HG03097 (cell line): Measurements from ENCODE around the gene LSM14B.

Source experiments
- ATAC-seq: cut with Tn5 transposase; IDR thresholded peaks from one replicate; pipeline ENCODE4 v1.9.1; 2021; ENCODE audit not compliant: unreplicated experiment, low FRiP score

Gene LSM14B

DNA sequence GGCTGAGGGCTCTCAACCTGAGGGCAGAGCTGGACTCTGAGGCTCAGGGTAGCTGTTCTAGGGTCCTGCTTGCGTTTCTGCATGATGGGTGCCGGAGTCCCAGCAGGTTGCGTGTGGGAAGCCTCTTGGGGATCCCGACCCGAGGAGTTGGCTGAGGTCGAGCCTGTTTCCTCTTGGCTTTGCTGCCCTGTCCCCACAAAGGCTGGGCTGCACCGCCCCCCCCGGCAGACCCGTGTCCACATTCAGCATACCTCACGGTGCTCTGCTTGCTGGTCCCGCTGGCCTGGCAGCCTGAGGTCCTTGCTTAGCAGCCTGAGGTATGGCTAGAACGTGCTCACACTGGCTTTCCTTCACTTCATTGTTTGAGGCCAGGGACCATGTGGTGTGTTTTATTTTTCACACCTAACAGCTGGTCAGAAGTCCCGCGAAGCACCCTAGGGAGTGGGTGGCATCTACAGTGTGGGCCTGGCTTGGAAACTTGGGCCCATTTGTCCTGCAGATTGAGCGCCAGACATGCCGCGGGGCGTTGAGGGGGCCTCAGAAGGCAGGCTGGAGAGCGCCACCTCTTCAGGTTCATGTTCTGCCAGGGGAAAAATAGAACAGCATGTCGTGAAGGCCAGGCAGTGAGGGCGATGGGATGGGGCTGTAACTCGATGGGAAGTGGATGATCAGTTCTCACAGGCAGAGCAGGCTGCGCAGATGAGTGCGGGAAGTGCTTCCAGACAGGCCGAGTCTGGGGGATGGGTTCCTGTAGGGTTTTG is 9.5 kb downstream of the LSM14B start:
- no peak for ATAC-seq

DNA sequence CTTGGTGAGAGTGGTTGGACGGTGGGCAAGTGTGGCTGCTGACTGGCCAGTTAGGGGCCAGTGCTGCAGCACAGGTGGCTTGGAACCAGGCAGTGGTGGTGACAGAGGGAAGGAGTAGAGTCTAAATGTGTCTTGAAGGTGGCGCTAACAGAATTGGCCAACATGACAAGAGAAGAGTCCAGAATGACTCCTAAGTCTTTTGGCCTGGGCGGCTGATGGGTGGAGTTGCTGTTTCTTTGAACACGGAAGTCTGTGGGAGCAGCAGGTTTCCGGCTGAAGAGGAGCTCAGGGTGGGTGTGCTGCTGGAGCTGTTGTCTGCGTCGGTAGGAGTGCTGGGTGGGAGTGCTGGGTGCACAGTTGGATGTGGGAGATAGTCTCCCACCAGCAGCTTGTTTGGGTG is 10.1 kb downstream of the LSM14B start:
- ATAC-seq: no peak

DNA sequence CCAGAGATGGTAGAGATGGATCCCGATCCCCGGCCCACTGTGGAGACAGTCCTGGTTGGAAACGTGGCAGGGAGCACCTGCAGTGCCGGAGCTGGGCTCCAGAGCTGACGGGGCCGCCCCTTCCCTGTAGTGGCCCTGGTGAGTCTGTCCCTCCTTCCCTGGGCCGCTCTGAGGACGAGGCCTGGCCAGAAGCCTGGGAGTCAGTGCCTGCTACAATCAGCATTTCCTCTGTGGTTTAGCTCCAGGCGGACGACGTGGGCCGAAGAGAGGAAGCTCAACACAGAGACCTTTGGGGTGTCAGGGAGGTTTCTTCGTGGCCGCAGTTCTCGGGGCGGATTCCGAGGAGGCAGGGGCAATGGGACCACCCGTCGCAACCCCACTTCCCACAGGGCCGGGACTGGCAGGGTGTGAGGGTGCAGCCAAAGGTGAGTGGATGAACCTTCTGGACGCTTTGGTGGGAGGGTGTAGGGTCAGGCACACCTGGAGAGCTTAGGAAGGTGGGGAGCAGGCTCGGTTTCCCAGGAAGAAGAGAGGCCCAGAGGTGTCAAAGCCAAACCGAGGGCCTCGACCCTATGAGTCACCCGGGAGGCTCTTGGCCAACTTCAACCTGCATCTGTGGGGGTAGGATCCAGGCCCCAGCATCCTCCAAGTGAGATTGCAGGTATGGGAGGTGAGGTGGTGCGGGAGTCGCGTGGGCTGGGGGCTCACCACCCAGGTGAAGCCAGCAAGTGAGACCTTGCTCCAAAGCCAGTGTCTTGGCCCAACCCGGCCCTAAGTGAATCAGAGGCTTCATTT is 11.0 kb downstream of the LSM14B start:
- ATAC-seq: no peak

DNA sequence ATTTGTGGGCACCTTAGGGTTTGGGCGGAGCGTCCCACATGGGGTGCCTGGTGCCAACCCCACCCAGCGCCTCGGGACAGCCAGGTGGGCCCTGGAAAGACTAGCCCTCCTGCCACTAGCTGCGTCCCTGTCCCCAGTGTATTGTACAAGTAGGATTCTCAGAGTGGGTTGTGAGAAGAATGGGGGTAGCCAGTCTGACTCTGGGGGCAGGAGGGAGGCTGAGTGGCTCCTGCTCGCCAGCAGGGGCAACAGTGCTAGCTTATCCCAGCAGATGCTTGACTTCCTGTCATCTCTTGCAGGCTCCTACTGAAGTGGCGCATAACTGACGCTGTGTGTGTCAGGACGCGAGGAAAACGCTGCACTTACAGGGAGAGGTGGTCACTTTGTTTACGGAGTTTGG is 11.6 kb downstream of the LSM14B start:
- no peak for ATAC-seq

DNA sequence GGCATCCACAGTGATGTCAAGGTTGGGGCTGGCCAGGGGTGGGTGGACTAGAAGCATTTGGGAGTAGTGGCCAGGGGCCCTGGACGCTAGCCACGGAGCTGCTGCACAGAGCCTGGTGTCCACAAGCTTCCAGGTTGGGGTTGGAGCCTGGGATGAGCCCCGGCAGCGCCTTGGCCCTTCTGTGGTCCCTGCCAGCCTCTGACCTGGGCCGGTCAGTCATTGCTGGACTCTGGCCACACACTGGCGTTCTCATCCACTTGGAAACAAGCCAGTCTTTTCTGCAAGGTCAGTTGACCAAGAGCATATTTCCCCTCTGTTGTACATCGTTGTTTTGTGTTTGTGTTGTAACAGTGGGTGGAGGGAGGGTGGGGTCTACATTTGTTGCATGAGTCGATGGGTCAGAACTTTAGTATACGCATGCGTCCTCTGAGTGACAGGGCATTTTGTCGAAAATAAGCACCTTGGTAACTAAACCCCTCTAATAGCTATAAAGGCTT is 12.5 kb downstream of the LSM14B start:
- no peak for ATAC-seq

DNA sequence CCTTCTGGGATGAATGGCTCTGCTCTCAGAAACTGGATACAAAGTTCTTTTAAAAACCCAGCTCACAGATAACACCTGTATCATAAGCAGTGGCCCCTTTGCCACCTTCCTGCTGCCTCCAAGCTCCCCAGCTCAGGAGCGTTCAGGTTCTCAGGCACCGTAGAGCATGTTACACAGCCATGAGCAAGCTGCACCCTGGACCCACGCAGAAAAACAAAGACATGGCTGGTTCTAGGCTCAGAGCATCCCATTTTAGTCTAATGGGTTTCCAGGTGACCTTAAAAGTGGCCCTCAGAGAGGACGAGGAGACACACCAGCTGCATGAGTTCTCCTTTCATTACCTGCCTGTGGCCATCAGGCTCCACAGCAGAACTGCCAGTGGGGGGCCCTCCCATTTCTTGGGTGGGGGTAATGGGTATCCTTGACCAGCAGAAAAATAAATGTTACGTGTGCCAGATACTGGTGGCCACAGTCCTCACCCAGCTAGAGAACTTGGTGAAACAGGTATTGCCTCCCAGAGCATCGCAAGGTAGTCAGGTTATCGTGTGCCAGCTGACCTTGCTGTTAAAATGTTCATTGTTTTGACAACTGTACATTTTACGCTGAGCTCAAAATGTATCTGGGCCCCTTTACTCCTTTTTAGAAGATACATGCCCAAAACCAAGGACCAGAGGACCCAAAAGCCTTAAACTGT is 13.4 kb downstream of the LSM14B start:
- no peak for ATAC-seq

DNA sequence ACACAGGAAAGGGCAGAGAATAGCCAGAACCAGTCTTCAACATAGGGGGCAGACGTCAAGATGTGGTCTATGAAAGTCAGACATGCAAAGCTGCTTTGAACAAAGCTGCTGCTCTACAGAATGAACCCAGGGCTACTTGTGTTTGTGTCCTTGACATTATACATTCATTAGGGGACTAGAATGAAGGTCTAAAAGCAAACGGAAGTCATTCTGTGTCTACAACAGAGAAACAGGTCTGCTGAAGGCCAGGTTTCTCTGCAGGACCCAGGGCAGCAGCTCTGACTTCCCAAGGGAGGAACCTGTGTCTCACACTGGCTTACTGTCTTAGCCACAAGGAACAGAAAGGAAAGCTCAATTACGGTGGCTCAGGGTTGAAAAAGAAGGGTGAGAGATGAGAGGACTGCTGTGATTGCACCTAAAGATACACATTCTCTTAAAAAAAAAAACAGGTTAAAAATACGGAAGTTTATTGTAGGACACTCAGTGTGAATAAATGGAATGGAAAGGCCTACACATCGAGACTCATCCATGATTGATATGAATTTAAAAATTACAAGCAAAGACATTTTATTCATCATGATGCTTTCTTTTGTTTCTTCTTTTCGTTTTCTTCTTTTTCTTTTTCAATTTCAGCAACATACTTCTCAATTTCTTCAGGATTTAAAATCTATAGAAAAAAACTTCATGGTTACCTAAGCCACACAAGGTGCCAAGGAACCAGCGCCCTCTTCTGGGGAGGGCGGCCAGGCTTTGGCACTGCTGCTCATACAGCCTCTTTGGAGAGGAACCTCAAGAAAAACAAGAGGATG is 14.2 kb downstream of the LSM14B start:
- no peak for ATAC-seq

DNA sequence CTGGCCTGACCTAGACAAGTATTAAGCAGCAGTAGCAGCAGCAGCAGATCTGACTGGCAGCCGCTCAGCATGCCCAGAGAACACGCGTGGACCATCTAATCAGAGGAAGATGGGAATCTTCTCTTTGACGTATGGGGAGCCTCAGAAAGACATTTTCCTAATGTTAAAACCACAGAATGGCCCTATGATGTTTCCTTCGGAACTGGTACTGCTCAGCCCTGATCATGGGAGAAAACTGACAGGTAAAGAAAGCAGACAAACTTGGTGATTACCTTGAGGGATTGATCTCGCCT is 14.8 kb downstream of the LSM14B start:
- ATAC-seq: no peak

DNA sequence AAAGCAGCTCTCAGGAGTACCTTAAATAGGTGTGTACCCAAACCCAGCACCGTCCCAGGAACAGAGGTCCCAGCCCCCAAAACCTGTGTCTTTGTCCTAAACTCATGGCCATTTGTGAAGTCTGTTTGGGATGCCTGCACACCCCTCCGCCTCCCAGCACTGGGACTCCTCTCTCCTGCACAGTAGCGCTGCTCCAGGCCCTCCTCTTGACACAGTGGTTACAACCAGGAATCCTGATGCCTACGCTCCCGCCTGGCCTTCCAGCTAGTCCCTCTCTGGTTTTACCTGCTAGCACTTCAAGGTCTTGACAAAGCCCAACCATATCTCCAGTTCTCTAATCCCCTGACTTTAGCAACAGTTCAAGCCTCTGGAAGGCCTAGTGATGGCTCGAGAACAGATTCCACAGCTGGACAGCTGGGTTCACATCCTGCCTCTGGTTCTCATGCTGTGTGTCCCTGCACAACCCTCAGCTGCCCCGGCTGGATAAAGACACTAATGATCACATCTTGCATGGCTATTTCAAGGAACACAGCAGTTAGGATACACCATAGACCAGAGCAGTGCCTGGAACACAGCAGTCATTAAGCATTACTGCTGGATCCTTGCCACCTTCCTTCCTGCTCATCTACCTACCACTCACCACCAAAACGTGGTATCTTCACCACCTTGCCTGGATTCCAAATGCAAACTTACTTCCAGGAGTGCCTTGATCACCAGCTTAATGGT is 15.4 kb downstream of the LSM14B start:
- no peak for ATAC-seq

DNA sequence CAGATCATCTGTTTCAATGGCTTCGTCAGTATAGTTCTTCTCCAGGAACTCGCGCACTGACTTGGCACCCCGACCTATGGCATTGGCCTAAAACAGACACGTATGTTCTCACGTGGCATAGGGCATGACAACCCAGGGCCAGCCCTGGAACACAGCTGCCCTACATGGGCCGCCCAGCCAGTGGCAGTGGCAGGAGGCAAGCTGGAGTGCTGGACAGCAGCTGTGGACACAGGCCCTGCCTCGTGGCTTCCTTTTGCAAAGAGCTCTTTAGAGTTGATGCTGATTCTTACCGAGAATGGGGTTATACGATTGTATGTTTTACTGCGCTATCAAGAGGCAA is 15.9 kb downstream of the LSM14B start:
- no peak for ATAC-seq

DNA sequence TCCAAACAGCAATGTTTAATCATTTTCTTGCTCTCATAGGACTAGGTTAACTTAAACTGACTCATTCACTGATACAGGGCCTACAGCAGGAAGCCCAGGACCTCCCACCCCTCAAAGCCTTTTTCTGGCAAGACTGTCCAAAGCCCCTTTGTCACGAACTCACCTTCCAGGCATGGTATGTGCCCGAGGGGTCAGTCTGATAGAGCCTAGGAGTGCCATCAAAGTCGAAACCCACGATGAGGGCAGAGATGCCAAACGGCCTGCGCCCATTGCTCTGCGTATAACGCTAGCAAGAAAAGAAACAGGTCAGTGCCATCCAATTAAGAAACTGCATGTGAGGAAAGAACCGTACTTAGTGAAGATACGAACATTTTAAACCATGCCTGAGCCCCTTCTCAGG is 16.6 kb downstream of the LSM14B start:
- no peak for ATAC-seq

DNA sequence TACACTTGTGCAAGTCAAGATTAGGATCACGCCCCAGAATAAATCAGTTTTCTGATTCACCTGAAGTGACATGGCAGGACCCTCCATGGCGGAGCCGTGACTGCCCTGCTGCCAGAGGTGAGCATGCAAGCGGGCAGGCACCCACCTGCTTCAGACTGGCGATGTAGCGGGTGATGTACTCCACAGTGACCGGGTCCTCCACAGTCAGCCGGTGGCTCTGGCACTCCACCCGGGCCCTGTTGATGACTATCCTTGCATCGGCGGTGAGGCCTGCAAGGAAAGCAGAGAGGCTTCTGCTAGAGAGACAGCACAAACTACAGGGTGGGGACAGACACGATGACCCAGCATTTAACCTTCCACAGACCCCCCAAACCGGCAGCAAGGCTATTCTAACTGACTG is 17.4 kb downstream of the LSM14B start:
- no peak for ATAC-seq

DNA sequence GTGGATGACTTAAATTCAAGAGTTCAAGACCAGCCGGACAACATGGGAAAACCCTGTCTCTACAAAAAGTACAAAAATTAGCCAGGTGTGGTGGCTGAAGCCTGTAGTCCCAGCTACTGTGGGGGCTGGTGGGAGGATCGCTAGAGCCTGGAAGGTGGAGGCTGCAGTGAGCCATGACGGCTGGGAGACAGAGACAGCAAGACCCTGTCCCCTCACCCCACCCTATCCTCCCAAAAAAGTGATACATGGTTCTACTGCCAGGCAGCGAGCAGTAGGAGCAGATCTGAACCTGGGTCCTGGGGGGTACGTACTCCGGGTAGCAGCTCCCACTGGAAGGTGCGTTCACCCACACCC is 18.7 kb downstream of the LSM14B start:
- no peak for ATAC-seq

DNA sequence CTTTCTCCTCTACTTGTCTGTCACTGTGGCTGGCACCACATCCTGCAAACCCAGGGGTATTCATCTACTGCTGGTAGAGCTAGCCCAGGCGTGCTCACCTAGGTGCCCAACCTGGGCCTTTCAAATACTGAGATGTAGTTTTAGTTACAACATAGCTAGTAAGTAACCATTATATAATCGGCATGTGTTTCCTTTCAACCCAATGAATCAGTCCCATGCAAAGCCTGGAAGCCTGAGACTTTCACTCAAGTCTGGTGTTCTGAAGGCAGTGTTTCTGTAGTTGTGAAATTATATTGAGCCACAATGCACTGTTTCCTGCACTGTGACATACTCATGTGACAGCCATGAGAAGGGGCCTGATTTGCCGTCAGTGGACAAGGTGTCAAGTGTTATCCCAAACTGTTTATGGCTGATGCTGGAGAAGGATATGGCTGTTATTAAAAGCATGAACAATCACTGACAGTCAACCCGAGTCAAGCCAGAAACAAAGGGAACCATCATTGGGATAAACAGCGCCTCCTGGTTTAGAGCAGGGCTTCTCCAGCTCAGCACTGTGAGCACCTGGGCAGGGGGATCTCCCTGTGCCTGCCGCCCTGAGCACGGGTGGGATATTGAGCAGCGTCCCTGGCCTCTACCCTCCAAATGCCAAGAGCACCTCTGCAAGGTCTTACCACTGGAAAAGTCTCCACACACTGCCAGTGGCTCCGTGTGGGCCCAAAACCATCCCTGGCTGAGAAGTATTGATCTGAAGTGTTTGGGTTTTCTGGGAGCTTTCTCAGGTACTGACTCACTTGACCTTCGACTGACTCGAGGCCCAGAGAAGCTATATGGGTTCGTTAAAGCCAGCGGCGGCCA is 19.3 kb downstream of the LSM14B start:
- ATAC-seq: no peak

DNA sequence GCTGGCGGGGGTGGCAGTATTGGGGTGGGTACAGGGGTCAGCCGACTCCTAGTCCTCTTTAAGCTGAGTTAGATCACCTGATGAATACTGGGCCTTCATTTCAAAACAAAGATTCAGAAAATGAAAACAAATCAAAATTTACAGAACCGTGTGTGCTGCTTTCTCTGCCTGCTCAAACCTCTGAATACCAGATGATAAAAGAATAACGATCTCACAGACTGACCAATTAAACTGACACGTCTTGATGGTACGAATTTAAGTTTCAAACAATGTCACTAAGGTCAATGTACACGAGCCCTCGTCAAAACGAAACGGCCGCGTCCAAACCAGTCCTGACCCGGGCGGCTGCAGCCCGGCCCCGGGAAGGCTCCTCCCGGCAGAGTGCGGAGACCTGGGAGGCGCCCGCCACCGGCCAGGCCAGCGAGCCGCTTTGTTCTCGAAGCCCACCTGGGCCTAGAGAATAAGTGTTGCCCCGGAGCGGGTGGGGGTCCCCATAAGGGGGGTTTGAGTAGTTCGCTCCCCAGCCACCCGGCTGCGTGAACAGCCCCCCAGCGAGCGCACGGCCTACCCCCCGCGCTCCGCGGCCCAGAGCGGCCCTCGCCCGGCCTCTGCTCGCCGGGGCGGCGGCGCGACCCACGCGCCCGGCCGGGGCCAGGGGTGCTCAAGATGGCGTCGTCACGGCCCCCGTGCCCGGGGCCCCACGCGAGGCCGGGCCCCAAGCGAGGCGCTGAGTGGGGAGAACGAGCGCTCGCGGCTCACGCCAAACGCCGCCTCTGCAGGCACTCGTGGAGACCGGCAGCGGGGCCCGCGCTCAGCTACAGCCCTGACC is 20.2 kb downstream of the LSM14B start:
- ATAC-seq: peak; percentile 5

DNA sequence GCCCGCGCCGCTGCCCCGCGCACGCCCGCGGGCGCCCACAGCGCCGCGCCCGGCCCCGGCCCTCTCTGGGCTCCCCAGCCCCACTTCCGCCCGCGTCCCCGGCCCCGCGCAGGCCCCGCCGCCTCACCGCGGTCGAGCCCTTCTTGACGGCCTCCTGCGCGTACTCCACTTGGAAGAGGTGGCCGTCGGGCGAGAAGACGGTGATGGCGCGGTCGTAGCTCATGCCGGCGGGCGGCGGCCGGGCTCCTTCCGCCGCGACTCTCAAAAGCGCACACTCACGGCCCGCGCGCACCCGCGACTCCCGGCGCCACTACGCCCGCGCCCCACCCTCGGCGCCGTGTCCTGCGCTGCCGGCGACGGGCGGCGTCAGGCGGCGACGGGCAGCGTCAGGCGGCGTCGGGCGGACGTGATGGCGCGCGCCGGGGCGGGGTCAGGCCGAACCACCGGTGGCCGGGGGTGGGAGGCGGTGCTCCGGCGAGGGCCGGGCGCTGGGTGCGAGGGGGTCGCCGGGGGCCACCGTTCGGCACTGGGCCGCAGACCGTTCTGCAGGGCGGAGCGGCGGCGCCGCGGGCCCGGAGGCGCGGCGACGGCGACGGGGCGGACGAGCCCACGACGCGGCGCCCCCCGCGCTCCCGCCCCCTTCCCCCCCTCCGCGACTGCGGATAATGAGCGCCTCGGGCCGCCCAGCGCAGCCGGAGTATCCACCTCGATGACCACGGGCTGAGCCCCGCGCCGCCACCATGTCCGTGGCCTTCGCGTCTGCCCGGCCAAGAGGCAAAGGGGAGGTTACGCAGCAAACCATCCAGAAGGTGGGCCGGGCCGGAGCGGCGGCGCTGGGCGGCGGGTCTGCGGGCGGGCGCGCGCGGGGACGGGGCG is 21.0 kb downstream of the LSM14B start, which contains the start of the genes PSMA7 and SS18L1:
TSS of gene PSMA7 (minus strand) at position 314 of the 876 bp plus-strand sequence. CDS start at position 223, 91 bp downstream.
TSS of gene SS18L1 (plus strand) at position 689 of the 876 bp plus-strand sequence. CDS start at position 741, 52 bp downstream.
- ATAC-seq: peak; percentile 73
